Thymus (tissue), 11 donors: ENCODE measurements around the gene AARS1. TPM values are rescaled to one million over a fixed set of nuclear protein-coding genes. Genes with fewer than 3 reads are reported as not detected.
"Not testable (repeated sequence)": the region's sequence is repeated elsewhere in the genome, so short reads cannot be mapped to it uniquely, and the experiment has no call there.

Source experiments
- DNase-seq, 9 donors: peaks; one replicate each; pipeline ENCODE4 v3.0.0-alpha.2; 2013; ENCODE audit warnings: low spot score in 9 of 9, low read depth in 6 of 9, missing footprints in 1 of 9
- H3K27ac ChIP-seq, 2 donors: one replicate each; pipeline ENCODE4 v1.5.1; 2013; ENCODE audit warnings: control low read depth in 1 of 2, low read depth in 1 of 2, low read length in 1 of 2, mild to moderate bottlenecking in 1 of 2, moderate library complexity in 1 of 2
- H3K27me3 ChIP-seq, 2 donors: one replicate each; pipeline ENCODE4 v1.5.1; 2013; ENCODE audit warnings: low read length in 1 of 2; ENCODE audit not compliant: control insufficient read depth in 2 of 2, insufficient read depth in 1 of 2
- H3K36me3 ChIP-seq, 2 donors: one replicate each; pipeline ENCODE4 v1.5.1; 2013; ENCODE audit warnings: low read length in 1 of 2, mild to moderate bottlenecking in 1 of 2, moderate library complexity in 1 of 2; ENCODE audit not compliant: control insufficient read depth in 2 of 2, insufficient read depth in 2 of 2
- H3K4me1 ChIP-seq, 2 donors: one replicate each; pipeline ENCODE4 v1.5.1; 2013; ENCODE audit warnings: low read length in 2 of 2; ENCODE audit not compliant: control insufficient read depth in 2 of 2, insufficient read depth in 2 of 2
- H3K4me3 ChIP-seq, 2 donors: one replicate each; pipeline ENCODE4 v1.5.1; 2013; ENCODE audit warnings: low read length in 2 of 2, control low read depth in 1 of 2, mild to moderate bottlenecking in 1 of 2
- H3K9me3 ChIP-seq, 2 donors: one replicate each; pipeline ENCODE4 v1.5.1; 2013; ENCODE audit warnings: low read length in 1 of 2, mild to moderate bottlenecking in 1 of 2; ENCODE audit not compliant: control insufficient read depth in 2 of 2, insufficient read depth in 1 of 2
- WGBS: extraction: QIAGEN DNeasy Blood & Tissue Kit; methylation state at CpG from one replicate; pipeline ENCODE4 v1.1.7; 2013; 5-methylcytosine and 5-hydroxymethylcytosine counted together
- polyA plus RNA-seq: library from polyadenylated mRNA; stranded (reverse); fragments of 200-250 nt; gene quantifications from one replicate; pipeline ENCODE4 v1.2.3, GENCODE V29; 2013
- total RNA-seq: library from RNA; stranded (reverse); fragments of 120-200 nt; gene quantifications from one replicate; pipeline ENCODE4 v1.2.4, GENCODE V29; 2013
- donor health status: healthy.

Gene AARS1
- total and polyA plus RNA-seq, 2 donors: 27.0 to 52.7 TPM

- Histone ChIP-seq H3K36me3 (no peaks in the 10 kb centered on the region), H3K4me3 (no peak overlapping the region), H3K27ac (no peak overlapping the region), H3K27me3 (no peaks in the 10 kb centered on the region), H3K4me1 (peaks cover 4 to 14% of the 10 kb centered on the region in 2 donors), H3K9me3 (no peaks in the 10 kb centered on the region)
- no peak for DNase-seq
Measured at GRCh38 chr16:70290949-70291519, 1.7 kb upstream of the AARS1 start.

- peaks cover 5 to 14% of the 10 kb centered on the region in 2 donors for H3K36me3 ChIP-seq
- not testable (repeated sequence) for DNase-seq, H3K4me3 ChIP-seq, H3K9me3 ChIP-seq, H3K27me3 ChIP-seq, H3K27ac ChIP-seq
- H3K4me1 ChIP-seq: peaks cover 4 to 20% of the 10 kb centered on the region in 2 donors
- 98% methylated on average over 17 of the region's 17 CpGs for WGBS
Measured at GRCh38 chr16:70287304-70287971, 1.9 kb downstream of the AARS1 start.

- H3K27me3 ChIP-seq: no peaks in the 10 kb centered on the region
- WGBS: 100% methylated on average over 1 of the region's 1 CpG
Measured at GRCh38 chr16:70276392-70276791, 12.9 kb downstream of the AARS1 start.

GRCh38 chr16:70271696-70272095 lies 17.6 kb downstream of the AARS1 start:
- DNase-seq: no peak
- H3K4me1 ChIP-seq: no peaks in the 10 kb centered on the region
- H3K36me3 ChIP-seq: peaks cover 56 to 63% of the 10 kb centered on the region in 2 donors
- 94% methylated on average over 10 of the region's 10 CpGs for WGBS
- no peaks in the 10 kb centered on the region for H3K9me3 ChIP-seq
- no peak overlapping the region for H3K4me3 ChIP-seq
- no peaks in the 10 kb centered on the region for H3K27me3 ChIP-seq
- peak overlapping the region in 1 of 2 donors; percentile 4 for H3K27ac ChIP-seq

More at GRCh38 chr16:70276392-70276791, 12.9 kb downstream of the AARS1 start:
- Histone ChIP-seq H3K27ac (no peak overlapping the region), H3K4me1 (no peaks in the 10 kb centered on the region), H3K36me3 (peaks cover 56 to 66% of the 10 kb centered on the region in 2 donors), H3K9me3 (no peaks in the 10 kb centered on the region), H3K4me3 (no peak overlapping the region)
- DNase-seq: no peak

GRCh38 chr16:70270176-70270575 lies 19.1 kb downstream of the AARS1 start:
- no peaks in the 10 kb centered on the region for H3K9me3 ChIP-seq
- no peaks in the 10 kb centered on the region for H3K4me1 ChIP-seq
- H3K36me3 ChIP-seq: peaks cover 59 to 68% of the 10 kb centered on the region in 2 donors
- H3K27me3 ChIP-seq: no peaks in the 10 kb centered on the region
- no peak overlapping the region for H3K4me3 ChIP-seq
- 97% methylated on average over 3 of the region's 3 CpGs for WGBS
- H3K27ac ChIP-seq: no peak overlapping the region
- no peak for DNase-seq

GRCh38 chr16:70269471-70269870 lies 19.8 kb downstream of the AARS1 start:
- no peaks in the 10 kb centered on the region for H3K27me3 ChIP-seq
- WGBS: 99% methylated on average over 12 of the region's 12 CpGs
- no peaks in the 10 kb centered on the region for H3K4me1 ChIP-seq
- H3K9me3 ChIP-seq: no peaks in the 10 kb centered on the region
- peaks cover 66 to 73% of the 10 kb centered on the region in 2 donors for H3K36me3 ChIP-seq
- no peak overlapping the region for H3K27ac ChIP-seq
- no peak for DNase-seq
- no peak overlapping the region for H3K4me3 ChIP-seq

- not testable (repeated sequence) for H3K9me3 ChIP-seq, H3K4me3 ChIP-seq, DNase-seq, H3K4me1 ChIP-seq, H3K27me3 ChIP-seq, H3K27ac ChIP-seq
- H3K36me3 ChIP-seq: peaks cover 78 to 81% of the 10 kb centered on the region in 2 donors
- WGBS: 98% methylated on average over 10 of the region's 10 CpGs
Measured at GRCh38 chr16:70267922-70268321, 21.4 kb downstream of the AARS1 start.

GRCh38 chr16:70267516-70267915 lies 21.8 kb downstream of the AARS1 start:
- Histone ChIP-seq H3K27ac (no peak overlapping the region), H3K9me3 (no peaks in the 10 kb centered on the region), H3K27me3 (no peaks in the 10 kb centered on the region), H3K36me3 (peaks cover 80 to 82% of the 10 kb centered on the region in 2 donors), H3K4me1 (no peaks in the 10 kb centered on the region), H3K4me3 (no peak overlapping the region)
- peak in 2 of 9 donors; percentile 11 to 30 for DNase-seq
- 70% methylated on average over 6 of the region's 6 CpGs for WGBS

GRCh38 chr16:70259903-70260302 lies 29.4 kb downstream of the AARS1 start:
- H3K27ac ChIP-seq, H3K27me3 ChIP-seq, H3K4me1 ChIP-seq, H3K4me3 ChIP-seq, DNase-seq, H3K9me3 ChIP-seq: not testable (repeated sequence)
- H3K36me3 ChIP-seq: peaks cover 77 to 87% of the 10 kb centered on the region in 2 donors
- whole genome bisulfite sequencing: 98% methylated on average over 6 of the region's 6 CpGs
